Heart left ventricle (tissue), 13 donors: Measurements from ENCODE around the gene REEP1.

ENCODE experiments used
- POLR2A ChIP-seq, 2 donors: fragments of 450-650 bp; IDR thresholded peaks; one replicate each; pipeline ENCODE4 v1.6.1; 2017; ENCODE audit warnings: antibody characterized with exemption in 2 of 2, mild to moderate bottlenecking in 2 of 2, moderate library complexity in 2 of 2
- TF ChIP-seq, protein P1 (sequence below), 12 donors: fragments of 200-600 bp; sonication (generic) in 4 of 12; IDR thresholded peaks; one replicate each; pipeline versions ENCODE4 v1.5.0 to v1.8.0; 2018 to 2022; ENCODE audit warnings: antibody characterized with exemption in 12 of 12, mild to moderate bottlenecking in 5 of 12
- donor health status: ischemic (EF 13 %, LVEDD 7.1; RV severe dilation, severe dysfunction).
- donor health status: DM: no; HTN: yes; CAD: no.
- donor health status: DM: no; HTN: no; CAD: no.
- donor health status: ischemic (EF 25% LVEDD 6.9; RV normal size, moderate dysfunction).
- donor health status: ischemic (EF 25% LVEDD 5.7; RV mildly dilated, moderate dysfunction).
- donor health status: ischemic (EF 35%, LVEDD 5.7; RV mildly dilated, moderate dysfunction).
- donor health status: nonischemic (EF 11% LVEDD 7.7; RV severe dilation, severe dysfunction).
- donor health status: DM: yes; HTN: yes; CAD: no.
- donor health status: PGD.
- donor health status: ischemic (EF 29% LVEDD 5.4; RV normal size, mild dysfunction).
- donor health status: nonischemic (EF 23%, LVEDD 6.1; RV moderate dilation, normal function).

DNA sequence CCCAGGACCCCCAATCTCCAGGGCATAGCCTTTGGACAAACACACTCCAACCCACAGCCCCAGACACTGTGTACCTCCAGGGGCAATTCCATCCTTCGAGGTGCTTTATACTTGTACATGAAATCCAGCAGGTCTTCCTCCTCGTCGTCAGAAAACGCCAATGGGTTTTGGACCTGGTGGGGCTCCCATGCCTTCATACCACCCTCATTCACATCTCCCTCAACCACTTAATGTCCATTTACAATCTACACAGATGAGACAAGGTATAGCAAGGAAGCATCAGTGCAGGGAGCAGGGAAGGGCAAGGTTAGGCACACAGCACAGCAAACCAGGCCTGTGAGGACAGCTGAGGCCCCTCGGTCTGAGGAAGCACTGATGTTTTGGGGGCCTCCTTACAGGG lies 117.5 kb downstream of the REEP1 start:
- TF ChIP-seq, protein P1, sequence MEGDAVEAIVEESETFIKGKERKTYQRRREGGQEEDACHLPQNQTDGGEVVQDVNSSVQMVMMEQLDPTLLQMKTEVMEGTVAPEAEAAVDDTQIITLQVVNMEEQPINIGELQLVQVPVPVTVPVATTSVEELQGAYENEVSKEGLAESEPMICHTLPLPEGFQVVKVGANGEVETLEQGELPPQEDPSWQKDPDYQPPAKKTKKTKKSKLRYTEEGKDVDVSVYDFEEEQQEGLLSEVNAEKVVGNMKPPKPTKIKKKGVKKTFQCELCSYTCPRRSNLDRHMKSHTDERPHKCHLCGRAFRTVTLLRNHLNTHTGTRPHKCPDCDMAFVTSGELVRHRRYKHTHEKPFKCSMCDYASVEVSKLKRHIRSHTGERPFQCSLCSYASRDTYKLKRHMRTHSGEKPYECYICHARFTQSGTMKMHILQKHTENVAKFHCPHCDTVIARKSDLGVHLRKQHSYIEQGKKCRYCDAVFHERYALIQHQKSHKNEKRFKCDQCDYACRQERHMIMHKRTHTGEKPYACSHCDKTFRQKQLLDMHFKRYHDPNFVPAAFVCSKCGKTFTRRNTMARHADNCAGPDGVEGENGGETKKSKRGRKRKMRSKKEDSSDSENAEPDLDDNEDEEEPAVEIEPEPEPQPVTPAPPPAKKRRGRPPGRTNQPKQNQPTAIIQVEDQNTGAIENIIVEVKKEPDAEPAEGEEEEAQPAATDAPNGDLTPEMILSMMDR (IDR thresholded peaks at IDR 0.05) = no peak
- TF ChIP-seq POLR2A (IDR thresholded peaks at IDR 0.05) = no peak
